Uterus (tissue), 4 donors: ENCODE data around the gene GPR55. TPM values are rescaled to one million over a fixed set of nuclear protein-coding genes. Genes with fewer than 3 reads are reported as not detected.
"Not testable (repeated sequence)": the region's sequence is repeated elsewhere in the genome, so short reads cannot be mapped to it uniquely, and the experiment has no call there.

Source experiments
- DNase-seq, 2 donors: peaks; one replicate each; pipeline ENCODE4 v3.0.0-alpha.2; 2019 to 2020
- H3K27ac ChIP-seq, 2 donors: fragments of 200-600 bp; sonication (generic); 1 replicate in 1 of 2; 2 replicates in 1 of 2; pipeline ENCODE4 v1.5.1; 2016 to 2018
- H3K27me3 ChIP-seq, 2 donors: fragments of 200-600 bp; sonication (generic); one replicate each; pipeline ENCODE4 v1.5.1; 2018 to 2019; ENCODE audit warnings: control low read depth in 1 of 2
- H3K36me3 ChIP-seq, 2 donors: fragments of 200-600 bp; sonication (generic); one replicate each; pipeline ENCODE4 v1.5.1; 2019; ENCODE audit warnings: control low read depth in 1 of 2
- H3K4me1 ChIP-seq, 2 donors: fragments of 200-600 bp; sonication (generic); one replicate each; pipeline ENCODE4 v1.5.1; 2018 to 2019; ENCODE audit warnings: control low read depth in 1 of 2
- H3K4me3 ChIP-seq, 2 donors: fragments of 200-600 bp; sonication (generic); 1 replicate in 1 of 2; 2 replicates in 1 of 2; pipeline ENCODE4 v1.5.1; 2018 to 2019; ENCODE audit warnings: mild to moderate bottlenecking in 1 of 2
- H3K9me3 ChIP-seq, 2 donors: fragments of 200-600 bp; sonication (generic); one replicate each; pipeline ENCODE4 v1.5.1; 2019; ENCODE audit warnings: control low read depth in 1 of 2
- CTCF ChIP-seq, 4 experiments: fragments of 200-600 bp in 2 of 4; fragments of 450-650 bp in 2 of 4; sonication (generic) in 2 of 4; IDR thresholded peaks; one replicate each; pipeline ENCODE4 v1.5.1; 2016 to 2019; ENCODE audit warnings: antibody characterized with exemption in 4 of 4, mild to moderate bottlenecking in 2 of 4, moderate library complexity in 1 of 4
- POLR2A ChIP-seq, 2 donors: fragments of 450-650 bp; IDR thresholded peaks; one replicate each; pipeline ENCODE4 v1.6.1; 2016; ENCODE audit warnings: antibody characterized with exemption in 2 of 2, mild to moderate bottlenecking in 1 of 2, moderate library complexity in 1 of 2
- intact Hi-C: fragments of 100-400 bp; cut with DNase I; formaldehyde crosslinking; loops from one replicate; pipeline ENCODE4 v1.15.1; 2023; ENCODE audit warnings: low total_unique reads
- total RNA-seq, 4 donors: library from RNA; depleted of rRNA in 3 of 4; stranded (reverse); fragments of >200 nt in 3 of 4; gene quantifications; one replicate each; pipeline versions ENCODE4 v1.1.0 to v1.2.4, GENCODE V29; 2014 to 2023
- donor health status: DM: yes; HTN: yes; CAD: no.

The GPR55 gene
- total RNA-seq, 4 donors from 2014 or later = not detected

GRCh38 chr2:230938516-230939065 lies 13.5 kb upstream of the GPR55 start:
- no peak for DNase-seq
- no peak overlapping the region for H3K27ac ChIP-seq
- no peaks in the 10 kb centered on the region for H3K27me3 ChIP-seq
- TF ChIP-seq CTCF (IDR thresholded peaks at IDR 0.05) (no peak), POLR2A (IDR thresholded peaks at IDR 0.05) (no peak)
- no peaks in the 10 kb centered on the region for H3K4me1 ChIP-seq
- no peaks in the 10 kb centered on the region for H3K36me3 ChIP-seq
- H3K4me3 ChIP-seq = no peak overlapping the region
- intact Hi-C loops = no loop called here
- peaks cover 0 to 3% of the 10 kb centered on the region in 2 donors for H3K9me3 ChIP-seq

- TF ChIP-seq CTCF (IDR thresholded peaks at IDR 0.05) (no peak), POLR2A (IDR thresholded peaks at IDR 0.05) (no peak)
- H3K27me3 ChIP-seq = no peaks in the 10 kb centered on the region
- no peaks in the 10 kb centered on the region for H3K4me1 ChIP-seq
- no peak overlapping the region for H3K4me3 ChIP-seq
- intact Hi-C loops = no loop called here
- H3K9me3 ChIP-seq = peaks cover 0 to 3% of the 10 kb centered on the region in 2 donors
- H3K36me3 ChIP-seq = no peaks in the 10 kb centered on the region
- no peak overlapping the region for H3K27ac ChIP-seq
- DNase-seq = no peak
Measured at GRCh38 chr2:230938098-230938497, 13.1 kb upstream of the GPR55 start.

- H3K4me1 ChIP-seq = no peaks in the 10 kb centered on the region
- H3K9me3 ChIP-seq = peaks cover 0 to 3% of the 10 kb centered on the region in 2 donors
- no peaks in the 10 kb centered on the region for H3K27me3 ChIP-seq
- H3K36me3 ChIP-seq = no peaks in the 10 kb centered on the region
- no peak overlapping the region for H3K4me3 ChIP-seq
- intact Hi-C loops = no loop called here
- TF ChIP-seq POLR2A (IDR thresholded peaks at IDR 0.05) (no peak), CTCF (IDR thresholded peaks at IDR 0.05) (no peak)
- DNase-seq = no peak
- no peak overlapping the region for H3K27ac ChIP-seq
Measured at GRCh38 chr2:230937362-230937761, 12.3 kb upstream of the GPR55 start.

- H3K36me3 ChIP-seq, H3K27me3 ChIP-seq, H3K4me1 ChIP-seq, DNase-seq, intact Hi-C loops, H3K9me3 ChIP-seq, H3K27ac ChIP-seq, H3K4me3 ChIP-seq: not testable (repeated sequence)
Measured at GRCh38 chr2:230936243-230936642, 11.2 kb upstream of the GPR55 start.

GRCh38 chr2:230935130-230935430 lies 10.0 kb upstream of the GPR55 start:
- no peak for DNase-seq
- Histone ChIP-seq H3K4me3 (no peak overlapping the region), H3K4me1 (no peaks in the 10 kb centered on the region), H3K36me3 (no peaks in the 10 kb centered on the region), H3K27ac (no peak overlapping the region), H3K27me3 (no peaks in the 10 kb centered on the region), H3K9me3 (peaks cover 0 to 3% of the 10 kb centered on the region in 2 donors)
- intact Hi-C loops = no loop called here
- TF ChIP-seq POLR2A (IDR thresholded peaks at IDR 0.05) = no peak
- TF ChIP-seq CTCF (IDR thresholded peaks at IDR 0.05) = no peak
